ENCODE results near the gene TMEM145. TPM values are rescaled to one million over a fixed set of nuclear protein-coding genes. Genes with fewer than 3 reads are reported as not detected.

The TMEM145 gene
- total and polyA plus RNA-seq, 7 donors = 0.21 to 2.5 (median 0.54) TPM; not detected in 1

DNA sequence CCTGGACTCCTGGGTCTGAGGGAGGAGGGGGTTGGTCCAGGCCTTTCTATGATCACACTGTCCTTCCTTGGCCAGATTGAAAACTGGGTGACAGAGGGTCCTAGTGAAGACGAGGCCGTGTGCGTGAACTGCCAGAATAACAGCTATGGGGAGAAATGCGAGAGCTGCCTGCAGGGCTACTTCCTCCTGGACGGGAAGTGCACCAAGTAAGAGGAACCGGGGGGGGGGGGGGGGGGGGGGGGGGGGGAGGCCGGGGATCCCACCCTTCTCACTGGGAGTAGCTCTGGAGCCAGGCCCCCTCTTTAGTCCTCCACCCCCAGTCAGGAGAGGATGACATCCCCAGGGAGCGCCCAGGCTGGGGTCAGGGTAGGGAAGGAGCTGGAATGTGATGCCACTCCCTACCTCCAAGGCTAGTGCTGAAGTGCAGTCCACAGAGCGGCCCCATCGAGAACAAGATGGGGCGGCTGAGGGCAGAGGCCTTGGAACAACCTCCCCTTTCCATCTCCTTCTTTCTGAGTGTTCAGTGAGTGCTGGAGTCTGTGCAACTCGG, 57.6 kb downstream of the TMEM145 start:
- intact Hi-C loops (cut with DNase I) = no loop called here
- DNase-seq (no peak), ATAC-seq (no peak)
- 73 to 85% (median 82%) methylated on average over 10 to 12 of the region's 12 CpGs for WGBS, 3 donors
- Histone ChIP-seq H3K9me3 (no peaks in the 10 kb centered on the region), H3K36me3 (ENCODE audit: insufficient read depth in 1 of 2, low read depth in 1 of 2) (peaks cover 0 to 12% of the 10 kb centered on the region in 2 donors), H3K4me3 (no peak overlapping the region), H3K27me3 (ENCODE audit: insufficient read depth in 3 of 3, low read length in 2 of 3) (no peaks in the 10 kb centered on the region), H3K4me1 (peaks cover 15% of the 10 kb centered on the region), H3K27ac (no peak overlapping the region)
- no peak for TF ChIP-seq CTCF (IDR thresholded peaks at IDR 0.05)

Other genes with a start within 250 kb of the TMEM145 start
- gene GRIK5, start 243.1 kb upstream of the TMEM145 start, total RNA-seq = under 1 TPM; 0.42 to 0.88 (median 0.54) TPM
- gene GRIK5, start 243.1 kb upstream of the TMEM145 start, polyA plus RNA-seq = under 1 TPM; 0.26 to 0.45 (median 0.29) TPM
- 10 to 100 TPM in 2 of 4 donors, 1 to 10 TPM in 2; 8.7 to 11.2 (median 9.8) TPM for gene ZNF574, start 237.1 kb upstream of the TMEM145 start, total RNA-seq
- 1 to 10 TPM; 6.4 to 8.4 (median 6.9) TPM for gene ZNF574, start 237.1 kb upstream of the TMEM145 start, polyA plus RNA-seq
- gene POU2F2, start 180.9 kb upstream of the TMEM145 start, total RNA-seq = under 1 TPM; 0.30 to 0.86 (median 0.58) TPM
- under 1 TPM; 0.14 to 0.46 (median 0.26) TPM for gene POU2F2, start 180.9 kb upstream of the TMEM145 start, polyA plus RNA-seq
- gene DEDD2, start 95.6 kb upstream of the TMEM145 start, total RNA-seq = 10 to 100 TPM in 3 of 4 donors, 1 to 10 TPM in 1; 8.8 to 22.5 (median 11.6) TPM
- 10 to 100 TPM; 11.6 to 26.1 (median 20.5) TPM for gene DEDD2, start 95.6 kb upstream of the TMEM145 start, polyA plus RNA-seq
- 1 to 10 TPM; 4.2 to 7.9 (median 6.0) TPM for gene ZNF526, start 93.0 kb upstream of the TMEM145 start, total RNA-seq
- gene ZNF526, start 93.0 kb upstream of the TMEM145 start, polyA plus RNA-seq = 1 to 10 TPM; 3.4 to 7.4 (median 5.0) TPM
- 10 to 100 TPM; 48.7 to 64.8 (median 58.1) TPM for gene GSK3A, start 70.7 kb upstream of the TMEM145 start, total RNA-seq
- gene GSK3A, start 70.7 kb upstream of the TMEM145 start, polyA plus RNA-seq = 100 to 1,000 TPM in 1 of 3 donors, 10 to 100 TPM in 2; 70.1 to 117 (median 81.1) TPM
- gene ERF, start 58.2 kb upstream of the TMEM145 start, total RNA-seq = 10 to 100 TPM; 10.0 to 13.5 (median 11.8) TPM
- gene ERF, start 58.2 kb upstream of the TMEM145 start, polyA plus RNA-seq = 10 to 100 TPM in 2 of 3 donors, 1 to 10 TPM in 1; 7.1 to 11.7 (median 11.4) TPM
- gene CIC, start 44.1 kb upstream of the TMEM145 start, total RNA-seq = 10 to 100 TPM; 28.8 to 55.0 (median 44.2) TPM
- gene CIC, start 44.1 kb upstream of the TMEM145 start, polyA plus RNA-seq = 10 to 100 TPM; 17.1 to 39.3 (median 18.1) TPM
- under 1 TPM in 2 of 4 donors, not detected in 2; 0.19 to 0.51 TPM for gene PRR19, start 11.2 kb upstream of the TMEM145 start, total RNA-seq
- under 1 TPM; 0.17 to 0.73 (median 0.60) TPM for gene PRR19, start 11.2 kb upstream of the TMEM145 start, polyA plus RNA-seq
- 1 to 10 TPM; 4.0 to 7.4 (median 6.4) TPM for gene PAFAH1B3, start 10.7 kb upstream of the TMEM145 start, total RNA-seq
- gene PAFAH1B3, start 10.7 kb upstream of the TMEM145 start, polyA plus RNA-seq = 10 to 100 TPM; 12.8 to 17.1 (median 14.8) TPM
- gene MEGF8, start 12.3 kb downstream of the TMEM145 start, total RNA-seq = 10 to 100 TPM in 3 of 4 donors, 1 to 10 TPM in 1; 7.9 to 21.1 (median 16.8) TPM
- gene MEGF8, start 12.3 kb downstream of the TMEM145 start, polyA plus RNA-seq = 1 to 10 TPM; 3.3 to 8.1 (median 4.3) TPM
- not detected for gene CNFN, start 77.0 kb downstream of the TMEM145 start, total RNA-seq
- gene CNFN, start 77.0 kb downstream of the TMEM145 start, polyA plus RNA-seq = 1 to 10 TPM in 1 of 3 donors, under 1 TPM in 2; 0.24 to 1.0 (median 0.84) TPM
- gene LIPE, start 114.1 kb downstream of the TMEM145 start, total RNA-seq = 10 to 100 TPM in 2 of 4 donors, 1 to 10 TPM in 2; 5.3 to 27.7 (median 10.5) TPM
- 10 to 100 TPM in 1 of 3 donors, 1 to 10 TPM in 2; 6.4 to 14.2 (median 9.3) TPM for gene LIPE, start 114.1 kb downstream of the TMEM145 start, polyA plus RNA-seq
- not detected for gene CXCL17, start 129.6 kb downstream of the TMEM145 start, total RNA-seq
- gene CXCL17, start 129.6 kb downstream of the TMEM145 start, polyA plus RNA-seq = under 1 TPM in 2 of 3 donors, not detected in 1; 0.05 to 0.11 TPM
- gene CEACAM1, start 215.2 kb downstream of the TMEM145 start, total RNA-seq = 1 to 10 TPM; 1.0 to 4.8 (median 1.8) TPM
- 1 to 10 TPM in 1 of 3 donors, under 1 TPM in 2; 0.62 to 1.4 (median 0.83) TPM for gene CEACAM1, start 215.2 kb downstream of the TMEM145 start, polyA plus RNA-seq